Activated CD4-positive, CD25-positive, alpha-beta regulatory T cell treated with anti-CD3 and anti-CD28 coated beads, Interleukin-2, amount 50 U/mL, for 24 hours (primary cell): ENCODE results near the gene HMGCS1.
"Not testable (repeated sequence)": the region's sequence is repeated elsewhere in the genome, so short reads cannot be mapped to it uniquely, and the experiment has no call there.

Experiments
- ATAC-seq, 2 donors: fragments of 150-1000 bp; cut with Tn5 transposase; one replicate each; pipeline ENCODE4 v1.10.0; 2021; ENCODE audit warnings: mild to moderate bottlenecking in 1 of 2, moderate library complexity in 1 of 2

The HMGCS1 gene

DNA sequence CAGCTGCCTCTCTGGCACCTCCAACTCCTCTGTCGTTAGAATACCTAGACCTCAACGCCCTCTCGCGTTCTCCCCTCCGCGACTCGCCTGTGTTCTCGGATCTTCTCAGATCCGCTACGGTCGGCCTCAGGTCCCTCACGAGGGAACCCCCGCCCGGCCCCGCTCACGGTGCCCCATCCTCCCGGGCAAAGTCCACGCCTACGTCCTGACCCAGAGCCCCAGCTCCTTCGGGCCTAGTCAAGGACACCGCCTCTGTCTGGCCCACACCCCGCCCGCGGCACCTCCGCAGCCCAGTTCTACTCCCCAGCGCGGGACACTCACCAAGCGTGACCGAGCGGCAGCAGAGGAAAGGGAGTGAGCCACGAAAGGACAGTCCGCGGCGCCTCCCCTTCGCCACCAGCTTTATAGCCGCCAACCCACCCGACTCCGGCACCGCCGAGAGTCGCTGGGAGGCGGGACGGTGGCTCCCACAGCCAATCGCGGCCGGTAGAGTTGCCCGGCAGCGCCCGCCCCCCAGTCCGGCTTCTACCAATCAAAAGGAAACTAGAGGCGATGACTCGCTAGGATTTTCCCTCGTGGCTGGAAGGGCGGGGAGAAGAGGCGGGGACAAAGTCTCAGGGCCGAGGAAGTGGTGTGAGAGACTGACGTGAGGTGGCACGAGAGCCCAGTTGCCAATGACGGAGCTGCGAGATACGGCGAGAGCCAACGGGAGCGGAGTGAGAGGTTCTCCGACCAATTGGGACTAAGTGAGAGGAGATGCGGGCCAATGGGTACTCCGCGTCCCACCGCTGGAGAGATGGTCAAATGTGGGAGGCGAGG is at the start of gene HMGCS1:
TSS of gene HMGCS1 (minus strand) at position 378 of the 819 bp plus-strand sequence. CDS start 14,447 bp downstream, outside the sequence.
- ATAC-seq, result peak; percentile 87 to 88

DNA sequence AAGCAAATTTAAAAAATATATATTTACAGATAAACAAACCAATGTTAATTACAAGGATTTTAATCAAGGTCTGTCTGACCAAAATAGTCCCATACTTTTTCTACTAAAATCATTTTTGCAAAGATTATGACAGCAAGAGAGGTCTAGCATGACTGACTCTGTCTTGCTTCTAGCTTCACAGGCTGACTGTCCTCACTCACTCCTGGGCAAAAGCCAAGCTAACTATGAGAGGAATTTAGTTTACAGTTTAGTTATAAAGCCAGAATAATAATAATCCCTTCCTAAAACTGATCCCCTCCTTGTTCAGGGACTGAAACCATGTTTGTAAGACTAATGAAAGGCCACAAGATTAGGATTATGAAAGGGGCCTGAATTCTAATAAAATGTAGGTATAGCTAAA is 45.5 kb upstream of the HMGCS1 start:
- no peak for ATAC-seq

DNA sequence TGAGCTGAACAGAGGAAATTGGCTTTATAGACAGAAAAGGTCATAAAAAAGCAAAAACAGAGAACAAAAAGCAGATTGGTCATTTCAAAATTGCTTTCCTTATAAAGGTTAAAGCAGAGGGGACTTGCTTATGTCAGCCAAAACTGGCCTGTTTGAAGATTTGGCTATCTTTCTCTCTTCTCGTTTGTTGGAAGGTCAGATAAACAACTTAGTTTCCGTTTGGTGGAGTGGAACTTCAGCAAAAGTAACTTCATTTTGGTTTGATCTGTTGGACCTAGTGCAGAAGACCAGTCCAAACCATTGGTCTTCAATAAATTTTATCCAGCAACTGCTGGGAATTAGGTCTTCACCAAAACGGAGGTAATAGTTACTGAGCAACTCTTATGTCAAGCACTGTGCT is 45.1 kb upstream of the HMGCS1 start:
- no peak for ATAC-seq

DNA sequence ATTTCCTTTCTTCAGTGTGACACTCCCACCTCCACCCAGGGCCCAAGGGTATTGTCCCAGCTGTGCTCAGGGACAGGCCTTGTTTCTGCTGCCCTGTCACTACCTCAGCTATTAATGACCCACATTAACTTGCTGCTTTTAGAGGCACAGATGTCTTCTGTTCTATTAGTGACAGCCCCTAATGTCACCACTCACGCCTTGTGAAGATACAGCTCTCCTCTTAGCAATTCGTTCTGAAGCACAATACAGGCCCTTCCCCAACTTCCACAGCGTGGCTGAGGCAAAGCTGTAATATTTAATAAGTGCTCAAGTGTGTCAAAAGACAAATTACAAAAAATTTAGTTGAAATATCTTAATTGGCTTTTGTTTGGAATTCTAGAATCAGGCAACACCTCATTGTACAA is 44.7 kb upstream of the HMGCS1 start:
- ATAC-seq, result no peak

DNA sequence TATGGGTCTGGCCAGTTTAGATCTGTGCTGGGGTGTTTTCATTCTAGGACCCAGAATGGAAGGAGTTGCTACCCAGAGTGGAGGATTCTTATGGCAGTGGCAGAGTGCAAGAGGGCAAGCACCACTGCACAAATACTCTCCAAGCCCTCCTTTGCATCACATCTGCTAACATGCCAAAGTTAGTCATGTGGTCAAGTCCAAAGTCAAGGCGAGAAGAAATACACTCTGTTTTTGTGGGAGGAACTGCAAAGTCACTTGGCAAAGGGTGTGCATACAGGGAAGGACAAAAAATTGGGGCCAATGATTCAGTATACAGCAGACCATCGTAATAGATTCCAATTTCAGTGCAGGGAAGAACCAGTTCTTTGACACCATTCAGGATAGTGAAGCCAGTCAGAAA is 43.9 kb upstream of the HMGCS1 start:
- ATAC-seq, result no peak

DNA sequence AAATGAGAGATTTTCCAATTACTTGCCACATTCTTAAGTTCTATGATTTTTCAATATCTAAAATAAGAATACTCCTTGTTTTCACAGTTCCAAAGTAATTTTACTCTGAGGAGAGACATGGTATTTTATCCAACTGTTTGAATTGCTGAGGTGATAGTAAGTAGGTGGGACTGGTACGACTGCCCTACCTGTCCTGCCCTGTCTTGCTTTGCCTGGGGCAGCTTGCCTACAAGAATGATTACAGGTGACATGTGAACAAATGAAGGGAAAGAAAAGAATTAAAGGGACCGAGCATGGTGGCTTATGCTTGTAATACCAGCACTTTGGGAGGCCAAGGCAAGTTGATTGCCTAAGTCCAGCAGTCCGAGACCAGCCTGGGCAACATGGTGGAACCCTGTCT is 41.6 kb upstream of the HMGCS1 start:
- no peak for ATAC-seq

DNA sequence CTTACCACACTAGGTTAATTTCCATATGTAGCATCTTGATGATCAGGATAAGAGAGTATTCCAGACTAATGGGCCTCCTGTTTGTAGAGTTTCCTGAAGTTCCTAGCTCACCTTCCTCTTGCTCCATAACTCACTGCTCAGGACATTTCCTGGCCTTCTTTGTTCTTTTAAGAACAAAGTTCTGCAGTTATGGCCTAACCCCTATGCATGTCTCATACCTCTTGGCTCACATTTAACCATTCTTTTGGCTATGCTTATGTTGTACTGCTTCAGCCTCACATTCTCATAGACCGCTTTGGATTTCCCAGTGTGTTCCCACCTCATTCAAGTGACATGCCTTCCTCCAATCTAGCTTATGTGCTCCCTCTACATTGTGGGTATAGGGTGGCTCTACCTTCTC is 40.5 kb upstream of the HMGCS1 start:
- ATAC-seq, result no peak

DNA sequence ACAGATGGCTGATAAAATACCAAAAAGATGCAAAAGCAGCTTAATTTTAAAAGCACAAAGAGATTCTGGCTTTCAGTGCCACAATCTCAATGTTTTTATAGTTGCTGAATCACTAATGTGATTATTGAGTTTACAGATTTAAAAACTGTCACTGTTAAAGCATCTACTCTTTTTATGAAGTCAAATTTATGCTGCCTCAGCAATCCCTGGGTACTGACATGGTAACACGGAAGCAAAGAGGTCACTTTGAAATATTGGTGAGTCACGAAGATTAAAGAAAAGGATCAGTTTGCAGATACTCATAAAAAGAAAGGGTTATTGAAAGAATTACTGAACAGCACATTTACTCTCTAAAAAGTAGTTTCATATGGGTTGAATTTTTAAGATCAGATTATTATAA is 39.7 kb upstream of the HMGCS1 start:
- ATAC-seq, result no peak

DNA sequence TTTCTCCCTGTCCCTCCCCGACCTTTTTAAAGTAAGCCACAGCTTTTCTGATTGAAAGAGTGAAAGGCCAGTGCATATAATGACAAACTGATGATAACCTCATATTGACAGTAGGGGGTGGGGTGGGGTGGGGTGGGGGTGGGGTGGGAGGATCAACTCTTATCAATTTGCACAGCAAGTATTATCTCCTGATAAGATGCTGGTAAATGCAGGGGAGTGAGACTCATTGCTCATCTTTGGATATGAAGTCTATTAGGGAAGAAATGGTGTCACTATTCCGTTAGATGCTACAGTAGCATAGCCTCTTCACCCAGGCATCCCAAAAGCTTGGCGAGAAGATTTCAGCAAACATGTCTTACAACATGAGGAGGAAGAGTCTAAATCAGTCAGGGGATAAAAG is 38.9 kb upstream of the HMGCS1 start:
- ATAC-seq, result no peak

DNA sequence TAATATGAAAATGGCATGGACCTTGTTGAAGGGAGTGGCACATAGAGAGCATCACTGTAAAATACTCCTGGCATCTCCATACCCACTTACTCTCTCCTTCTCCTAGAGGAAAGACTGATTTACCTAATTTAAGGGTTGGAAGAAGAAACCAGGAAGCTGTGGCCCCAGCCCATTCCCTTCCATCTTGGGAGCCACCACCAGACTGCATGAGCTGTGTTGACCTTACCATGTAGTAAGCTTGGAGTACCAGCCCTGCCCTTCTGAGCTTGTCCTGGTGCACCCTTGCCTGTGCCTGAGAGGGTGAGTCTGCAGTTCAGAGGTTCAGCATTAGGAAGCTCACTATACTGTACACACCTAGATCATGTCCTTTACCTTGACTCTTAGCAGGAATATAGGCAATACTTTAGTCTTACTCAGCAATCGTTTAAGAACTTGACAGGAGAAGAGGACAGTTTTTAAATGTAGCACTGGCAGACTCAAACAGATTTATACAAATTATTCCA is 35.7 kb upstream of the HMGCS1 start:
- ATAC-seq, result no peak

DNA sequence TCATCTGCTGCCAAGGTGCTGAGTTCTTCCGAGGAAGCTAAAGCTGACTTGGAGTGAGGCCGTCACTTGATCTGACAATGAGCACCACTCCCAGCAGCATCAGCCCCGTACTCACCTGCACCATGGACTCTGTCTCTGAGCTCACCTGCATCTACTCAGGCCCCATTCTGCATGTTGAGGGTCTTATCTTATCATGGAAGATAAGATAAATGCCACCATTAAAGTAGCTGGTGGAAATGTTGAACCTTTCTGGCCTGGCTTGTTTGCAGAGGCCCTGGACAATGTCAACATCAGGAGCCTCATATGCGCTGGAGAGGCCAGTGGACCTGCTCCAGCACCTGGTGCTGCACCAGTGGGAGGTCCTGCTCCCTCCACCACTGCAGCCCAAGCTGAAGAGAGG is 35.0 kb upstream of the HMGCS1 start:
- ATAC-seq, result no peak

DNA sequence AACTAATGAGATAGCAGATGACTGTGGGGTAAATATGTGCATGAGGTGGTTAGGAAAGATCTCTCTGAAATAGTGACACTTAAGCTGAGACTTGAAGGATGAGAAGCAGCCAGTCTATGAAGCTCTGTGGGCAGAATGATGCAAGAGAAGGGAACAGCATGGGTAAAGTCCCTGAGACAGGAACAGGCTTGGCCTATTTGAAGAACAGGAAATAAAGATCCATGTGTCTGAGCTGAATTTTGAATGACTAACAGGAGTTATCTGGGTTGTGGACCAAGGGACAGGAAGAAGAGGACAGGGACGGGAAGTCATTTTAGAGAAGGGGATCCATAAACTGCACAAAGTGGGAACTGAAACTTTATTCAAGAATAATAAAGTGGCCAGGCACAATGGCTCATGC is 25.6 kb upstream of the HMGCS1 start:
- no peak for ATAC-seq

DNA sequence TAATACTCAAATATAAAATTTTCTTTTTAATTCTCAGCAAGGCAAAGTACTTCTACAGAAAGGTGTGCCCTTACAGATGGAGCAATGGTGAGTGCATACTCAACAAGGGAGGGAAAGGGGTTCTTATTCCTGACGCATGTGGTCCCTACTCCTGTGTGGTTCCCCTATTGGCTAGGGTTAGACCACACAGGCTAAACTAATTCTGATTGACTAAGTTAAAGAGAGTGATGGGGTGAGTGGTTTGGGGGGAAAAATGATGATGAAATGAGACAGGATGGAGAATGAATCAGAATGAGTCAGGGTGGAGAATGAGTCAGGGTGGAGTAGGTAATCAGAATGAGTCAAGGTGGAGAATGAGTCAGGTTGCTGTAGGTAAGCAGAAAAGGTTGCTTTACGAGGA is 22.9 kb upstream of the HMGCS1 start:
- peak; percentile 93 to 94 for ATAC-seq

DNA sequence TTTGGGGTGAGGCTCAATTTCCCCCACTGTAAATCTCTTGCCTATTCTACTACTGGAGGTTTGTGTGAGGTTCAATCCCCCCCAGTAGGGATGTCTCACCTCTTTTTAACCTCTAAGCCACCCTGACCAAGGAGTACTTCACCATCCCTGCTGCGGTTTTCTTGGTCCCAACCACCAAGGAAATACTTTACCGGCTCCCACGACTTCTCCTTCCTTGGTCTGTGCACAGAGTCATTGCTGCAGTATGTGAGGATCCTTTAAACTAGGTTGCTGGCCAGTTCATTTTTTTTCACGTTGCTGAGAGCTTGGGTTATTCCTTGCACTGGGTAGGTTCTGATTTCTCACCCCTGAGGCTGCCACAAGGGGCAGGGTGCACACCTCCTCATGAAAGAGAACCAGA is 22.5 kb upstream of the HMGCS1 start:
- no peak for ATAC-seq

DNA sequence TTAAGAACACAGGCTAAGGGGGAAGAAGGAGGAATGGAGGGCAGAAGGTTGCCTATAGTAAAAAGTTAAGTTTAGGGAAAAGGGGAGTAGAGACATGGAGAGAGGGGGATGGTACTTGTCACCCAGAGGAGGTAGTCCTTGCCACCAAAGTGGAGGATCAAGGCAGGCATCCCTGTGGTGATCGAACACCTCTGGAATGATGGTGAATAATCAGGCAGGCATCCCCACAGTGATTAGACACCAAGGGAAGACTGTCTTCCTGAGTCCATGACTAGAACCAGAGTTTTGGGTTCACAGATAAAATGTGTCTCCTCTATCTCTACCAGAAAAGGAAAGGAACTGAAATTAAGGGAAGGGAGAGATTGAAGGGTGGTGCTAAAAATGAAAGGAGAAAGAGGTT is 19.2 kb upstream of the HMGCS1 start:
- ATAC-seq, result no peak

DNA sequence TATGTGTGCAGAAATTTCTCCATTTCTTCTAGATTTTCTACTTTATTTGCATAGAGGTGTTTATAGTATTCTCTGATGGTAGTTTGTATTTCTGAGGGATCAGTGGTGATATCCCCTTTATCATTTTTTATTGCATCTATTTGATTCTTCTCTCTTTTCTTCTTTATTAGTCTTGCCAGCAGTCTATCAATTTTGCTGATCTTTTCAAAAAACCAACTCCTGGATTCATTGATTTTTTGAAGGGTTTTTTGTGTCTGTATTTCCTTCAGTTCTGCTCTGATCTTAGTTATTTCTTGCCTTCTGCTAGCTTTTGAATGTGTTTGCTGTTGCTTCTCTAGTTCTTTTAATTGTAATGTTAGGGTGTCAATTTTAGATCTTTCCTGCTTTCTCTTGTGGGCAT is 12.4 kb upstream of the HMGCS1 start:
- ATAC-seq, result not testable (repeated sequence)

DNA sequence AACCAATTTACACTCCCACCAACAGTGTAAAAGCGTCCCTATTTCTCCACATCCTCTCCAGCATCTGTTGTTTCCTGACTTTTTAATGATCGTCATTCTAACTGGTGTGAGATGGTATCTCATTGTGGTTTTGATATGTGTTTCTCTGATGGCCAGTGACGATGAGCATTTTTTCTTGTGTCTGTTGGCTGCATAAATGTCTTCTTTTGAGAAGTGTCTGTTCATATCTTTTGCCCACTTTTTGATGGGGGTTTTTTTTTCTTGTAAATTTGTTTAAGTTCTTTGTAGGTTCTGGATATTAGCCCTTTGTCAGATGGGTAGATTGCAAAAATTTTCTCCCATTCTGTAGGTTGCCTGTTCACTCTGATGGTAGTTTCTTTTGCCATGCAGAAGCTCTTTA is 10.3 kb upstream of the HMGCS1 start:
- not testable (repeated sequence) for ATAC-seq

DNA sequence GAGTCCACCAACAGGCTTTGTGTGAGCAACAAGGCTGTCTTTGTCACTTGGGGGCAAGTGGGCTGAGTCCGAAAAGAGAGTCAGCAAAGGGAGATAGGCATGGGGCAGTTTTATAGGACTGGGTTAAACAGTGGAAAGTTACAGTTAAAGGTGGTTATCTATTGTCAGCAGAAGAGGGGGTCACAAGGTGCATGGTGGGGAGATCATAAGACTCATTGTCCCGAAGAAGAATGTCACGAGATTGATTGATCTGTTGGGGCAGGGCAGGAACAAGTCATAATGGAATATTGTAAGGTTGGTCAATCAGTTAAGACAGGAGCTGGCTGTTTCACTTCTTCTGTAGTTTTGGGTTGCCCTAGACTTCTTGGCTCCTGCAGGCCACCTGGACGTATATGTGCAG is 7.6 kb upstream of the HMGCS1 start:
- ATAC-seq, result no peak

DNA sequence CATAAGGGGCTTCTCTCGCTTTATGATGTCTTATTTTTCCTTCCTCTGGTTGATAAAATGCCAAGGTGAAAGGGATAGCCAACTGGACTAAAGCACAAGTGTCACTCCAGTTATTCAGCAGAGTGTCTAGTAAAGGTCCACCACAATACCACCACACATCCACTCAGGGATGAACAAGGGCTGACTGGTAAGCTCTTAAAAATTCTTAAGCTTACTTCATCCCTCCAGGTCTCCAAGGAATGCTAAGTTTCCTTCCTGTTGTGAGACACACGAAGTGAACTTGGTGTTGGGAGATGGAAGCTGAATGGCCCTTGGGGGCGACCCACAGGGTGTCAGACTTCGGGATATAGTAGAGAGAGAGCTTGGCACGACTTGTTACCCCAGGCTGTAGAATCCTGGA is 3.2 kb upstream of the HMGCS1 start:
- ATAC-seq, result no peak

DNA sequence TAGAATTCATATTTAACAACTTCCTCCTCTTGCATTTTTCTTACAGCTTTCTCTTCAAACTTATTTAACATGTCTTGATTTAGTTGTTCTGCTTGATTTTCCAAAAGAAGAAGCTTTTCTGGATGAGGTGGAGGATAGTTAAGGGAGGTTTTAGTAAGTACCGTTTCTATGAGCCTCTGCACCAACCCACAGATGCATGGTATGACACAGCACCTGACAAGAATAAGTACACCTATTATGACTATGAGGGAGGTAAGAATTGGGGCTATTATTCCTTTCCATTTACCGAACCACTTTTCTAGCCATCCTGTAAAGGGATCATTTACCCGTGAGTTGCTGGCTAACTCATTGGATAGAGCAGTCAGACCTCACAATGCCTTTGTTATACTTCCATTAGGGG is 2.5 kb upstream of the HMGCS1 start:
- peak in 1 of 2 donors; percentile 8 for ATAC-seq

DNA sequence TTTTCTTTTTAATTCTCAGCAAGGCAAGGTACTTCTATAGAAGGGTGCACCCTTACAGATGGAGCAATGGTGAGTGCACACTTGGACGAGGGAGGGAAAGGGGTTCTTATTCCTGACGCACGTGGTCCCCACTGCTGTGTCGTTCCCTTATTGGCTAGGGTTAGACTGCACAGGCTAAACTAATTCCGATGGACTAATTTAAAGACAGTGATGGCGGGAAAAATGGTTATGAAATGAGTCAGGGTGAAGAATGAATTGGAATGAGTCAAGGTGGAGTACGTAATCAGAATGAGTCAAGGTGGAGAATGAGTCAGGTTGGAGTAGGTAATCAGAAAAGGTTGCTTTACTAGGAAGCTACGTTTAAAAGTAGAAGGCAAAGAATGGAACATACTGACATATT is 2.1 kb upstream of the HMGCS1 start:
- peak; percentile 34 to 45 for ATAC-seq

DNA sequence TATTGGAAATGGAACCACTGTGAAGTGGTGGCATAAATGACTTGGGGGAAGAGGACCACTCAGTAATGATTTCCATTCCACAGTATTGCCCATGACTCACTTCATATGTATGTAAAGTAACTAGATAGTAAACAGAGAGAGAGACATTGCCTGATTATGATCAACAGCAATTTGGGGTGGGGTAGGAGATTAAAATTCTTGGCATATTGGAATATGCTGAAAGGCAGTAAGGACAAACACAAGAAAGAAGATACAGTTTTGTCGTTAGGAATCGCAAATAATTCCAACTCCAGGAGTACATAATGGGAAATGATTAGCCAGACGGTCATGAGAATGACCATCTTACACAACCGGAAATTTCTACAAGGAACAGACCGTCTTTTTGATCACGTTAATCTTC is 1.5 kb upstream of the HMGCS1 start:
- ATAC-seq, result no peak

DNA sequence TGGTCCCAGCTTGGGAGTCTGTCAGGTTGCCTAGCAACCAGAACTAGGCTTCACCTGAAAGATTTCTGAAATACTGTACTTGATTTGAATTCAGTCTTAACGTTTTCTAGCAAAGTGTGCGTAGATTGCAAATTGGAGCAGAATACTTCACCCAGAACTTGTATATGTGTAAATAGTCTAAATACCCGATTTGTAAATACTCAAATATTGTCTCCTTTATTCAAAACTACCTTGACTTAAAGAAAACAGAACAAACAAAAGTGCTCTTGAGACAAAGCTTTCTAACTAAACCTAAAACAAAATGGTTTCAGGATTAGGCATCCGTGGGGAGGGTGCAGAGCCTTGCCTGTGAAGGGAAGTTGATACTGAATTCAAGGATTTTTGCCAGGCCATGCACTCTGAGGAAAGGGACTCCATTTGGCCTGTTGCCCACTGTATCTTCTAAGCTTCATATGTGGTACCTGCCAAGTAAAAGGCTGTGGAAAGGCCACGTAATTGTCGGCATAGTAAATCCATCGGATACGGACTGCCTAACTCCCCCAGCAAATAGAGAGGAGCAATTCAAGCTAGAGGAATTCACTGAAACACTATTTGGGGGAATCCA is 744 bp upstream of the HMGCS1 start:
- no peak for ATAC-seq

DNA sequence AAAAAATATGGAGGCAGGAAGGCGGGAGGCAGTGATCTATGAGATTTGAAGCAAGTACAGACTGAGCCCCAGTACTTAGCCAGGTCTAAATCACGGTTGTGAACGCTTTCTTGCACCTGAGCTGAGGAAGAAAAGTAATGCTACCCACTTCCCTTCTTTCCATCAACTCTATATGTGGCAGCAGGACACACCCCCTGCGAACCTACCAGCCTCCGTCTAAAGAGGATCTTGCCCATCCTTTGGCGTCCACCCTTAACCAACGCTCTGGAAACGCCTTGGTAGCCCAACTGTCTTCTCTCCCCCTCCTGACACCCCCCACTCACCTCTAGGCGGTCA is 545 bp downstream of the HMGCS1 start:
- peak in 1 of 2 donors; percentile 0 for ATAC-seq
